ENCODE results near the gene CAMKMT.
A peak's percentile ranks its signal among the peaks of the same experiment; 100 is the strongest.
"Not testable (repeated sequence)": the region's sequence is repeated elsewhere in the genome, so short reads cannot be mapped to it uniquely, and the experiment has no call there.

CAMKMT gene

GRCh38 chr2:44559108-44559507 lies 197.4 kb downstream of the CAMKMT start:
- no peak for DNase-seq

GRCh38 chr2:44560352-44560751 lies 198.6 kb downstream of the CAMKMT start:
- DNase-seq: no peak

- no peak for DNase-seq
Measured at GRCh38 chr2:44560941-44561340, 199.2 kb downstream of the CAMKMT start.

DNA sequence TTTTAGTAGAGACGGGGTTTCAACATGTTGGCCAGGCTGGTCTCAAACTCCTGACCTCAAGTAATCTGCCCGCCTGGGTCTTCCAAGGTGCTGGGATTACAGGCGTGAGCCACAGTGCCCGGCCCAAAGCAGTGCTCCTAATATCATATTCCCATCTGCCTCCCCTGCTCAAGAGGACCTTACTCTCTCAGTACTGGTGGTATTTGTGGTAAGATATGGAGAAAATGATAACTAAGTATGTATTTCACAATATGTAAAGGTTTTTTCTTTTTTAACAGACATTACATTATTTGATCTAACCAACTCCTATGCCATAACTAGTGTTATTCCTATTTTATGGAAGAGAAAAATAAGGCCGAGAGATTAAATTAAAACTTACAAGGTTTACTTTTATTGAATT lies 201.0 kb downstream of the CAMKMT start:
- DNase-seq: peak; percentile 43

GRCh38 chr2:44564752-44565151 lies 203.0 kb downstream of the CAMKMT start:
- DNase-seq: no peak

DNA sequence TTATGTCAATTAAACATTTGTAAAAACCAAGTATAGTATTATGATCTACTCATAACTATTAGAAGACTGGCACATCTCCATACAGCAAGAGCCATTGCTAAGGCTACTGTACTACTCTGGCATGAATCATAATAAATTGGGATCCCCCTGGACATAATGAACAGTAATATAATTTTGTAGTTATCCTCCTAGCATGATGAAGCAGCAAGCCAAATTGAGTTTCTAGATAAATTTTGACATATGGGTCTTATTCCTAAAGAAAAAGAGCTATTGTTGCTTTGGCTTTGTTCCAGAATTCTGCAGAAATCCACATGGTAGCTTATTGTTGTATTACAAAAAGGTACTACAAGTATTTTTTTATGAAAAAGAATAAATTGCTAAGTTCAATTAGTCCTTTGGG lies 204.3 kb downstream of the CAMKMT start:
- no peak for DNase-seq

- no peak for DNase-seq
Measured at GRCh38 chr2:44569491-44569890, 207.7 kb downstream of the CAMKMT start.

DNA sequence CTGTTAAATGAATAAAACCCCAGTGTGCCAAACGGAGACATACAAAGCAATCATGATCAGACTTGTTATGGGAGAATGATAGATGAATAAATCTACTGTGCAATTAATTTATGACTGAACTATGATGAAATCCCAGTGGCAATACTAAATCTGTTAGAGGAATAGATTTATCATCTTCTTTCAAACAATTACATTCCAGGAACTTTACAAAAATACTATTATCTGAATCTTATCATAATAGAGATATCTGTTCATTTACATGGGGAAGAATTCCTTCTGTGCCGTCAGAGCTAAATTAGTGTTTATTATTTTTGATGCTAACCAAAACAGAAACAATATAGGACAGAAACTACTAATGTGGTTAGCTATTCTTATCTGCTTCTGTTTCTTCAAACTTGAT lies 208.5 kb downstream of the CAMKMT start:
- DNase-seq: no peak

DNA sequence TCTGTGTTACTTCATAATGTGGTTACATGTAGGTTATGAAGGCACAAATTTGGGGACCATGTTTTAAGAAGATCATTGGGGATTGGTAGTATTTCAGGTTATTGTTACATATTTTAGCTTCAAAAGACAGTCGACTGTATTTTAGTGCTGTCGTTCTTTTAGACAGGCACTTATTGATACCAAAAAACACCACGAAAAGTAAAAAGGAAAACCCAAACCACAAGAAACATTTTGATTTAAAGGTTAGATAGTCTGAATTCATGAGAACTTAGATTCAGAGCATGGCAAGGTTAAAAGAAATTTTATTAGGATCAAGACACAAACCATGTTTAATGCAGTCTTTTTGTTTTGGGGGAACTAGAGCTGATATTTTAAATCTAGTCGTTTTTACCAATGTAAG lies 209.0 kb downstream of the CAMKMT start:
- no peak for DNase-seq

DNA sequence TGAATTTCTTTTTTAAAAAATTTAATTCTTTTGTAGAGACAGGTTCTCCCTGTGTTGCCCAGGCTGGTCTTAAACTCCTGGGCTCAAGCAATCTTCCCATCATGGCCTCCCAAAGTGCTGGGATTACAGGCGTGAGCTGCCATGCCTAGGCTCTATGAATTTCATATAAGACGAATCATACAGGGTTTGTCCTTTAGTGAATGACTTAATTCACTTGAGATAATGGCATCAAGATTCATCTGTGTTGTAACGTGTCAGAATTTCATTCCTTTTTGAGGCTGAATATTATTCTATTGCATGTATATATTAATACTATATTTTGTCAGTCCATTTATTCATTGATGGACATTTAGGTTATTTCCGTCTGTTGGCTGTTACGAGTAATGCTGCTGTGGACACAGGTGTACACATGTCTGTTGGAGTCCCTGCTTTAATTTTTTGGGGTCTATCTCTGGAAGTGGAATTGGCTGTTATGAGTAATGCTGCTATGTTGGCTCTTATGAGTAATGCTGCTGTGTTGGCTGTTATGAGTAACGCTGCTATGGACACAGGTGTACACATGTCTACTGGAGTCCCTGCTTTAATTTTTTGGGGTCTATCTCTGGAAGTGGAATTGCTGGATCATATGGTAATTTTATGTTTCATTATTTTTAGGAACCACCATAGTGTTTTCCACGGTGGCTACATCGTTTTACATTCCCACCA lies 210.6 kb downstream of the CAMKMT start:
- DNase-seq: no peak

- DNase-seq: no peak
Measured at GRCh38 chr2:44573996-44574395, 212.2 kb downstream of the CAMKMT start.

- DNase-seq: peak; percentile 90
Measured at GRCh38 chr2:44578471-44579093, 216.8 kb downstream of the CAMKMT start.

- DNase-seq: no peak
Measured at GRCh38 chr2:44579115-44579836, 217.5 kb downstream of the CAMKMT start.

DNA sequence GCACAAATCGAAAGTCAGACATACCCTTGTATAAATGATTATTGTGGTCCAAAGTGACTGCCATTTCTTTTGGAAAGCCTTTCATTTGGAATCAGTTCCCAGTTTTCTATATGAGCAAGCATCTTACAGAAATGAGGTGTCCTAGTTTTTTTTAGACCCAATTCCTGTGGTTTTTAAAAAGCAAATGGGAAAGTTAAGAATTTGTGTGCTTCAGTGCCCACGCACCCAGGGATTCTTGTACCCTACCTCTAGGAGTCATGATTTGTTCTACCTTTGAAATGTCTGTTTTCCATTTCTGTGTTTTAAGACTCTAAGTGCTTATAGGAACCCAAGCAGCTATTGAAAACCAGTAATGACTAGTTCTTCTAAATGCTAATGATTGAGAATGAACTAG lies 218.1 kb downstream of the CAMKMT start:
- DNase-seq: no peak

DNA sequence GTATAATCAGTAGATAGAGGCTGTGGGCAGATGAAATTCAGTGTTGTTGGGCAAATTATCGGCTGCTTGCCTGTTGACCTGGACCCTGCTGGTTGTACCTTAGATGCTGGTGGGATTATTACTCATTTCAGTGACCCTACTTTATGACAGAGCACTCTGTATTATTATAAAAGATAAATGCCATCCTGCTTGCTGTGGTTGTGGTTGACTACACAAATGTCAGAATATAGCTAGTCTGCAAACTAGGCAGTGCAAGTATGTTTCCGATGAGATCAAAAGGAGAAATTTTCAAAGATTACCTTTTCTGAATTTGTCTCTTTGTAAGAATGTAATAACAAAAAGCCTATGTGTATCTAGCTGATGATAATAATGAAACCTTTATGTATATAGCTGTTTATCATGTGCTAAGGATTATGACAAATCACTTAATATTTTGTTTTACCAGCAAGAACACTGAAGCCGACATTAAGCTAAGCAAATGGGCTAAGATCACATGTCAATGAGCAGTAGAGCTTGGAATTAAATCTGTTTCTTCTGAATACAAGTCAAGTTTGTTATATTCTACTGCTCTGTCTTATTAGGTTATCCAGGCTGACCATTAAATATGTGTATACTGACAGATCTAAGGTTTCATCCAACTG lies 219.2 kb downstream of the CAMKMT start:
- no peak for DNase-seq

DNA sequence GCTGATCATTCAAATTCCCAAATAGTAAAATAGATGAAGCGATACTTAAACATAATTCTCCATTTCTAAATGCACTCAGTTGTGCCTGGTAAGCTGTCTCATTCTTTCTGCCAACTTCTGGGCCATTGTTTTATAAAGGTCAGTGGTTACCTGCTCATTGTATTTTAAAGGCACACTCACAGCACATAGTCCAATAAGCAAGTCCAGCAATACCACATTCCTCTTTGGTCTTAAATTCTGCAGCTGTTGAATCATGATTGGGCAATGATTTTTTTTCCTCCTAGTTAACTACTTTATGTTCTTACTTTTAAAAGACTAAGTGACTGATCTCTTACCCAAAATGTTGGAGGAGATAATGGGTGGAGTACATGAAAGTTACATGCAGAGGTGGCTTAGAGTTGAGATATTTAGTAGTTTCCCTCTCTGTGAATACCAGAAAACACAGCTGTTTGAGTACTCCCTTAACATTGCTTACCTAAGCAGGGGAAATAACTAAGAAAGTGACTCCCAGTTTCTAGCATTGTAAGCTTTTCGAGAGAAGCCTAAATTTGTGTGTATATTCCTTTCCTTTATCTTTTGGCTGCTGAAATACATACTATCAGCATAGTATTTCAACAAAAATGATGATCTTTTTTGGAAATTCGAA lies 220.7 kb downstream of the CAMKMT start:
- DNase-seq: peak; percentile 32

- DNase-seq: not testable (repeated sequence)
Measured at GRCh38 chr2:44595615-44596014, 233.9 kb downstream of the CAMKMT start.

GRCh38 chr2:44596537-44597320 lies 235.0 kb downstream of the CAMKMT start:
- no peak for DNase-seq

- DNase-seq: no peak
Measured at GRCh38 chr2:44598330-44599119, 236.8 kb downstream of the CAMKMT start.

DNA sequence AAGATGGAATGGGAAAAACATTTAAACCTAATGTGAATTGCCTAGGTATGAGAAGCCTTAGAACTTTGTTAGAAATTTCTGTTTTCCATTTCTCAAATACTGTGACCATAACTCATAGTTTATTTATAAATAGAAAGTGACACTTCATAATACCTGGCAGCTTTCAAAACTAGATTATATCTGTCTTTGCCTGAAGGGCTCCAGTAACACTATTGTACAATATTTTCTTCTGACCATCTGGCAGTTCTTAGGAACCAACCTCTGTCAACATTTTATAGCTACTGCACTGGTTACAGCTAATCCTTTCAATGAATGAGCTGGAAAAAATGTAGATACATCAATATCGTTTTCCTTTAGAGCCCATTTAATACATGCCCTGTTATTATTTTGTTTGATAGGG lies 237.4 kb downstream of the CAMKMT start:
- DNase-seq: no peak

DNA sequence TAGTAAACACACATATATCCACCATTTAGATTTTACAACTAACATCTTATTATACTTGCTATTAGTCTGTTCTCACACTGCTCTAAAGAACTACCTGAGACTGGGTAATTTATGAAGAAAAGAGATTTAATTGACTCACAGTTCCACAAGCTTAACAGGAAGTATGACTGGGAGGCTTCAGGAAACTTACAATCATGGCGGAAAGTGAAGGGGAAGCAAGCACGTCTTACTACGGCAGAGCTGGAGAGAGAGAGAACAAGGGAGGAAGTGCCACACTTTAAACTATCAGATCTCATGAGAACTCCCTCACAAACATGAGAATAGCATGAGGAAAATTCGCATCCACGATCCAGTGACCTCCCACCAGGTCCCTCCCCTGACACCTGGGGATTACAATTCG lies 240.7 kb downstream of the CAMKMT start:
- no peak for DNase-seq

- DNase-seq: no peak
Measured at GRCh38 chr2:44605511-44605910, 243.8 kb downstream of the CAMKMT start.

Measured in MV-4-11 (cell line).